ENCODE measurements around the gene SLX4.

SLX4 gene

DNA sequence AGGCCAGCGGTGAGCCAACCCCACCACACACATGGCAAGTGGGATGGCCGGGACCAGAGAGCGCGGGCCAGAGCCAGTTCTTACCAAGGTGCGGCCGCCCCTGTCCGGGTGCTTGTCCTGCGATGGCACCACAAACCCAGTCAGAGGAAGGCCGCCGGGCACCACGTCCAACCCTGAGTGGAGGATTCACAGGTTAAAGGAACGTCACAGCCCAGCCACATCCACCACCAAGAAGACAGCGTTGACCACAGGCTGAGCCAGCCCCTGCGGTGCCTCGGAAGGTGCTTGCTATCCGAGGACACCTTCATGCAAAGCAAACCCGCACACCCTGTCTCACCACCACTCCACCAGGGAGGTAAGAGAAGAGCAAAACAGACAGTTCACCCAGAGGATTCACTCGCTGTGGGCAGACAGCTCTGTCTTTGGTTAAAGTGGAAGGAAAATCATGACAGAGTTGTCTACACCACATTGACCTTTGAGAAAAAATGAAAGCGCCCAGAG, 15.8 kb downstream of the SLX4 start:
- TF ChIP-seq, protein P1, sequence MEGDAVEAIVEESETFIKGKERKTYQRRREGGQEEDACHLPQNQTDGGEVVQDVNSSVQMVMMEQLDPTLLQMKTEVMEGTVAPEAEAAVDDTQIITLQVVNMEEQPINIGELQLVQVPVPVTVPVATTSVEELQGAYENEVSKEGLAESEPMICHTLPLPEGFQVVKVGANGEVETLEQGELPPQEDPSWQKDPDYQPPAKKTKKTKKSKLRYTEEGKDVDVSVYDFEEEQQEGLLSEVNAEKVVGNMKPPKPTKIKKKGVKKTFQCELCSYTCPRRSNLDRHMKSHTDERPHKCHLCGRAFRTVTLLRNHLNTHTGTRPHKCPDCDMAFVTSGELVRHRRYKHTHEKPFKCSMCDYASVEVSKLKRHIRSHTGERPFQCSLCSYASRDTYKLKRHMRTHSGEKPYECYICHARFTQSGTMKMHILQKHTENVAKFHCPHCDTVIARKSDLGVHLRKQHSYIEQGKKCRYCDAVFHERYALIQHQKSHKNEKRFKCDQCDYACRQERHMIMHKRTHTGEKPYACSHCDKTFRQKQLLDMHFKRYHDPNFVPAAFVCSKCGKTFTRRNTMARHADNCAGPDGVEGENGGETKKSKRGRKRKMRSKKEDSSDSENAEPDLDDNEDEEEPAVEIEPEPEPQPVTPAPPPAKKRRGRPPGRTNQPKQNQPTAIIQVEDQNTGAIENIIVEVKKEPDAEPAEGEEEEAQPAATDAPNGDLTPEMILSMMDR (conservative IDR thresholded peaks at IDR 0.05), result no peak
- TF ChIP-seq ZFX (IDR thresholded peaks at IDR 0.05), result no peak
- H3K27ac ChIP-seq, result no peak overlapping the region

DNA sequence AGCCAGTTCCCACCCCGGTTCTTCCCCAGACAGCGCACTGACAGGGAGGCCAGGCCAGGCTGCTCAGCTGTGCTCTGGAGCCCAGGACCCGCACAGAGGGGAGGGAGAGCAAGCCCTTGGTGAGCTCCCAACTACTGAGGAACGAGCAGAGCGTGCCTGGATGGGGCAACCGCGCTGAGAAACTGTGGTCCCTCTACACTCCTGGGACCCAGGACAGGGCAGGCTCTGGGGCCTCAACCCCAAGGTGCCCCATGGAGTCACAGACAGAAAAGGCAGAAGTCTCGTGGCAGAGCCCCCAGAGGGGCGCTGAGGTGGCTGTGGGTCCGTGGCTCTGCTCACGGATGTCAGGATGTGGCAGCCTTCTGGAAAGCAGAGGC, 16.3 kb downstream of the SLX4 start:
- TF ChIP-seq ZFX (IDR thresholded peaks at IDR 0.05), result no peak
- TF ChIP-seq, protein P1 (conservative IDR thresholded peaks at IDR 0.05), result no peak

DNA sequence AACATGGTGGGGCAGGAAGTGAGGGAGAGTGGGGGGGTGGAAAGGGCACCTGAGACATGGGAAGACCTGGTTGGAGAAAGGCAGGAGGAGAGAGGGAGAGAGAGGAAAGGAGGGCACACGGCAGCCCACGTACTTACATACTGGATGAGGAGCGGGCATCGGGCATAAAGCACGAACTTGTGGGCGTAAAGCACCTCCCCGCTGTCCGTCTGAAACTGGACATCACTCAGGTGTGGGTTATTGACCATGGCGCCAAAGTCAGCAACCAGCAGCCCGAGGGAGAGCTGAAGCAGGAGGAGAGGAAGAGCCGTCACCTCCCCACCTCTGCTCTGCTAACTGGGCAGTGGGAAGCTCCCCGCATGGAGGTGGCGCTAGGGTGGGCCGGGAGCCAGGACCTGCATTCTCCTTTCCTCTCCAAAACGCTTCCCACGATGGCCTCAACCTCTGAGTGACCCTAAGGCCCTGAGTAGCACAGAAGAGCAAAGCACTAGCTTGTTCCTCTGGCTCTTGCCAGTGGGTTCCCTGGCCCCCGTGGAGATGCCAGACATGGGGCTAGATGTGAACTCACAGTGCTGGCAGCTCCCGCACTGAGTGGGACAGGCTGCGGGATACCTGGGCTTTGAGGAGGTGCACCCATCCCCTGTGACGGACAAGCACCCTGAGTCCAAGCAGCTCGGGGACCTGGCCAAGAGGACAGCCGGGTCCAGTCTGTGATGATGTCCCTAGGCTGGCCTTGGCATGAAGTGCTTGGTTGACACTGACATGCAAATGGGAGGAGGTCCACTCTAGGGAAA, 16.9 kb downstream of the SLX4 start:
- H3K27ac ChIP-seq, result no peak overlapping the region
- TF ChIP-seq, protein P1 (conservative IDR thresholded peaks at IDR 0.05), result no peak
- no peak for TF ChIP-seq ZFX (IDR thresholded peaks at IDR 0.05)

More for the DNA sequence above, 16.3 kb downstream of the SLX4 start:
- H3K27ac ChIP-seq, result no peak overlapping the region

DNA sequence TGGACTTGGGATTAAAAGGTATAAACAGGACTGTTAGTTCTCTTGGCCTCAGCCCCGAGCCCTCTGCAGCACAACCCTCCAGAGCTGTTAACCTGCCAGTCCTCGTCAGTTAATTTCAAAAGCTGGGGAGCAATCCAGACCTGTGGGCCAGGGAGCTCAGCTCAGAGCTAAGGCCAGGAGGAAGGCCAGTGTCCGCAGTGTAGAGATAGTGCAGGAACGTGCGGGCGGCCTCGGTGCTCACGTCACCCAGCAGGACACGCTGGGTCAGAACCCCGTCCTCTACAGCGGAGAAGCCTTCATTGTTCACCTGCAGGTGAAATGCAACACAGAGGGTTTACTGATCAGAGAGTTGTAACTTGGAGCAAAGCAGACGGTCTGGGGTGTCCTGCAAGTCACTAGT, 18.8 kb downstream of the SLX4 start:
- TF ChIP-seq, protein P1 (conservative IDR thresholded peaks at IDR 0.05), result no peak
- TF ChIP-seq ZFX (IDR thresholded peaks at IDR 0.05), result no peak
- no peak overlapping the region for H3K27ac ChIP-seq

DNA sequence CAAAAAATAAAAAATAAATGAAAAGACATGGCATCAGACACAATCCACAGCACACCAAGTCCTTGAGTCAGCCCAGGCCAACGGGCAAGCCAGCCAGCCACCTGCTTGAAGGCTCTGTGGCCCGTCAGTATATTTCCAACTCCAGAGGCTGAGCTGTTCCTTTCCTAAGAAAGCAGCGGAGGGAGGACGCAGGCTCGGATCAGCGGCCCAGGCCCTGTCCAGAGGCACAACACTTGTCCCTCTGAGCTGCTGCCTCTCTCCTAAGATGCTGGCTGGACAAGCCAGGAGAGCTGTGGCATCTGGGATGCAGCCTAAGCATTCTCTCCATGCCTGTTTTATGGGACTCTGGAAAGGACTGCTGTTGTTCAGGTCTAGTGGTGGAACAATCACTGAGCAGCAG, 19.4 kb downstream of the SLX4 start:
- TF ChIP-seq ZFX (IDR thresholded peaks at IDR 0.05), result no peak
- TF ChIP-seq, protein P1 (conservative IDR thresholded peaks at IDR 0.05), result no peak
- no peak overlapping the region for H3K27ac ChIP-seq

DNA sequence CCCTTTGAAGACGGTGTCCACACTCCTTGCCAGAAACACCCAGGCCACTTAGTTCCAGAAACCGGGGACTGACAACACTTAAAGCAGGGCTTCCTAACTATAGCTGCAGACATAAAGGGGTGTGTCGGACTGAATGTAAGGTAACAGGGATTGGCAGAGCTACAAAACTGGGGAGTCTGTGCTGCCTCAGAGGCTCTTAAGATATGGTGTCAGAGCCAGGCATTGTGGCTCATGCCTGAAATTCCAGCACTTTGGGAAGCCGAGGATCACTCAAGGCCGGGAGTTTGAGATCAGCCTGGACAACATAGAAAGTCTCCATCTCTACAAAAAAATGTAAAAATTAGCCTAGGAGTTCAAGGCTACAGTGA, 20.0 kb downstream of the SLX4 start:
- TF ChIP-seq ZFX (IDR thresholded peaks at IDR 0.05), result no peak
- TF ChIP-seq, protein P1 (conservative IDR thresholded peaks at IDR 0.05), result no peak
- no peak overlapping the region for H3K27ac ChIP-seq

DNA sequence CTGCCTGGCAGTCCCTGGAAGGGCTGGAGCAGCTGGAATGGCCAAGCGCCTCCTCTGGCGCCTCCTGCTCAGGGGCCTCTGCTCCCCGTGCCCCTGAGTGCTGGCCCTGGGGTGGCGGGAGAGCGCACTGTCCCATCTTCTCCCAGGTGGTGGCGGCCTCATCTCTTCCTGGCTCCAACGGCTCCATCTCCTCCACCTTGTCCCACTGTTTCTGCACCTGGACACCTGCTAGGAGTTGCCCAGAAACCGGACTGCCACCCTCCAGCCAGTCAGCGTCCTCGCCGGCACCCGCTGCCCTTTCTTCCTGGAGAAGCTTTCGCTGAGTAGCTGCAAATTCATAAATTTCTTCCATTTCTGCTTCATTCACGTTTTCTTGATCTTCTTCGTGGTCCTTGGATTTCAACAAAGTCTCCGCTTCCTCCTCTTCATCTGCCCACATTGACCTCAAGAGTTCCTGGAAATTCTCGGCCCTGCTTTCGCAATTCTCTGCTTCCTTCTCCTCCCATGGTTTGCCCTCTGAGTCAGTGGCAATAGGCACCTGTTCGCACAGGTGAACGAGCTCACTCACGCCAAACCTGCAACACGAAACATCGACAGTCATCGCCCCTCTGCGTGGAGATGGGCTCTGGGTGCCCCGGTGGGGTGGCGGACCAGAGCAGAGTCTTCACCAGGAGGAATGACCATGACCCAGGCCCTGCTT, 20.5 kb downstream of the SLX4 start:
- no peak overlapping the region for H3K27ac ChIP-seq
- TF ChIP-seq ZFX (IDR thresholded peaks at IDR 0.05), result no peak
- TF ChIP-seq, protein P1 (conservative IDR thresholded peaks at IDR 0.05), result no peak

Data from C4-2B (cell line).